ENCODE measurements around the gene ATPAF1.
A peak's percentile ranks its signal among the peaks of the same experiment; 100 is the strongest.

ATPAF1 gene

GRCh38 chr1:46613661-46614603 lies 54.2 kb downstream of the ATPAF1 start:
- DNase-seq: no peak

GRCh38 chr1:46612937-46613660 lies 55.1 kb downstream of the ATPAF1 start:
- no peak for DNase-seq

GRCh38 chr1:46611691-46612221 lies 56.4 kb downstream of the ATPAF1 start:
- DNase-seq: no peak

GRCh38 chr1:46607345-46608130 lies 60.6 kb downstream of the ATPAF1 start:
- no peak for DNase-seq

GRCh38 chr1:46606255-46606965 lies 61.8 kb downstream of the ATPAF1 start:
- DNase-seq: no peak

GRCh38 chr1:46605232-46605631 lies 62.9 kb downstream of the ATPAF1 start:
- DNase-seq: no peak

GRCh38 chr1:46603858-46604549 lies 64.2 kb downstream of the ATPAF1 start, which contains the start of gene MKNK1:
Gene MKNK1 (minus strand): TSS chr1:46604268. CDS start chr1:46583327, 20,941 bp downstream.
- peak; percentile 61 for DNase-seq

GRCh38 chr1:46603481-46603857 lies 64.7 kb downstream of the ATPAF1 start:
- no peak for DNase-seq

GRCh38 chr1:46601257-46602007 lies 66.7 kb downstream of the ATPAF1 start:
- DNase-seq: no peak

- DNase-seq: no peak
Measured at GRCh38 chr1:46599059-46599970, 68.8 kb downstream of the ATPAF1 start.

GRCh38 chr1:46596846-46597245 lies 71.3 kb downstream of the ATPAF1 start:
- no peak for DNase-seq

GRCh38 chr1:46596036-46596435 lies 72.1 kb downstream of the ATPAF1 start:
- no peak for DNase-seq

GRCh38 chr1:46595127-46595526 lies 73.0 kb downstream of the ATPAF1 start:
- no peak for DNase-seq

- no peak for DNase-seq
Measured at GRCh38 chr1:46594063-46594462, 74.1 kb downstream of the ATPAF1 start.

GRCh38 chr1:46592823-46593222 lies 75.3 kb downstream of the ATPAF1 start:
- DNase-seq: no peak

GRCh38 chr1:46589529-46589928 lies 78.6 kb downstream of the ATPAF1 start:
- DNase-seq: no peak

GRCh38 chr1:46587069-46587468 lies 81.1 kb downstream of the ATPAF1 start:
- no peak for DNase-seq

- no peak for DNase-seq
Measured at GRCh38 chr1:46585312-46585938, 82.7 kb downstream of the ATPAF1 start.

GRCh38 chr1:46583494-46583893 lies 84.7 kb downstream of the ATPAF1 start:
- DNase-seq: no peak

All from NCI-H187 treated with DMSO at 0.1 percent for 48 hours (cell line).